ENCODE data around the gene DLG2.

DNA sequence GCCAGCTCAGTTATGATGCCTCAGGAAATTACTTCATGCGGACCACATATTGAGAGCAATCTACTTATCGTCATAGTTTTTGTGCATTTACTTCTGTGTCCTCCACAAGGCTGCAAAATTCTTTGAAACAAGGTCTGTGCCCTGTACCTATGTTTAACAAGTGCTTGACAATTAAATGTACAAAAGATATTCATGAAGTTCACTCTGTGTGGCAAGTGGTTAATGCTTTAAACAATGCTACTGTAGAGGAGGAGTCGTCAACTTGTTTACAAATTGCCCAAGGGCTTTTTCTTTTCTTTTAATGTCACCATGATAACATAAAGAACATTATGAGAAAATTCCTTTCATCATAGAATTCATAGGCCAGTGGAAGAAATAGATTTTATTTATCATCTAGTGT is 1469.5 kb downstream of the DLG2 start:
- TF ChIP-seq, protein P1, sequence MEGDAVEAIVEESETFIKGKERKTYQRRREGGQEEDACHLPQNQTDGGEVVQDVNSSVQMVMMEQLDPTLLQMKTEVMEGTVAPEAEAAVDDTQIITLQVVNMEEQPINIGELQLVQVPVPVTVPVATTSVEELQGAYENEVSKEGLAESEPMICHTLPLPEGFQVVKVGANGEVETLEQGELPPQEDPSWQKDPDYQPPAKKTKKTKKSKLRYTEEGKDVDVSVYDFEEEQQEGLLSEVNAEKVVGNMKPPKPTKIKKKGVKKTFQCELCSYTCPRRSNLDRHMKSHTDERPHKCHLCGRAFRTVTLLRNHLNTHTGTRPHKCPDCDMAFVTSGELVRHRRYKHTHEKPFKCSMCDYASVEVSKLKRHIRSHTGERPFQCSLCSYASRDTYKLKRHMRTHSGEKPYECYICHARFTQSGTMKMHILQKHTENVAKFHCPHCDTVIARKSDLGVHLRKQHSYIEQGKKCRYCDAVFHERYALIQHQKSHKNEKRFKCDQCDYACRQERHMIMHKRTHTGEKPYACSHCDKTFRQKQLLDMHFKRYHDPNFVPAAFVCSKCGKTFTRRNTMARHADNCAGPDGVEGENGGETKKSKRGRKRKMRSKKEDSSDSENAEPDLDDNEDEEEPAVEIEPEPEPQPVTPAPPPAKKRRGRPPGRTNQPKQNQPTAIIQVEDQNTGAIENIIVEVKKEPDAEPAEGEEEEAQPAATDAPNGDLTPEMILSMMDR (conservative IDR thresholded peaks at IDR 0.05; ENCODE audit: low read length) = no peak
- no peak for TF ChIP-seq EZH2phosphoT487 (IDR thresholded peaks at IDR 0.05; ENCODE audit: borderline replicate concordance, low read depth, low read length)
